ENCODE measurements around the gene LRRC36.
A peak's percentile ranks its signal among the peaks of the same experiment; 100 is the strongest.

The LRRC36 gene

GRCh38 chr16:67389911-67390815 is 63.5 kb downstream of the LRRC36 start:
- CTCF ChIA-PET, result interaction anchor here (1.2 to 1.8 kb wide), 4 partner anchors 9 to 130 kb away, joined by 4 to 8 read pairs (median 7); no protein-coding TSS in a partner anchor
- DNase-seq (ENCODE audit: low read depth, low spot score), result no peak
- TF ChIP-seq, protein P1, sequence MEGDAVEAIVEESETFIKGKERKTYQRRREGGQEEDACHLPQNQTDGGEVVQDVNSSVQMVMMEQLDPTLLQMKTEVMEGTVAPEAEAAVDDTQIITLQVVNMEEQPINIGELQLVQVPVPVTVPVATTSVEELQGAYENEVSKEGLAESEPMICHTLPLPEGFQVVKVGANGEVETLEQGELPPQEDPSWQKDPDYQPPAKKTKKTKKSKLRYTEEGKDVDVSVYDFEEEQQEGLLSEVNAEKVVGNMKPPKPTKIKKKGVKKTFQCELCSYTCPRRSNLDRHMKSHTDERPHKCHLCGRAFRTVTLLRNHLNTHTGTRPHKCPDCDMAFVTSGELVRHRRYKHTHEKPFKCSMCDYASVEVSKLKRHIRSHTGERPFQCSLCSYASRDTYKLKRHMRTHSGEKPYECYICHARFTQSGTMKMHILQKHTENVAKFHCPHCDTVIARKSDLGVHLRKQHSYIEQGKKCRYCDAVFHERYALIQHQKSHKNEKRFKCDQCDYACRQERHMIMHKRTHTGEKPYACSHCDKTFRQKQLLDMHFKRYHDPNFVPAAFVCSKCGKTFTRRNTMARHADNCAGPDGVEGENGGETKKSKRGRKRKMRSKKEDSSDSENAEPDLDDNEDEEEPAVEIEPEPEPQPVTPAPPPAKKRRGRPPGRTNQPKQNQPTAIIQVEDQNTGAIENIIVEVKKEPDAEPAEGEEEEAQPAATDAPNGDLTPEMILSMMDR (IDR thresholded peaks at IDR 0.05; ENCODE audit: insufficient read depth, low read length, missing control alignments), result no peak
- H3K4me3 ChIP-seq (ENCODE audit: low read depth, low read length), result no peak overlapping the region
- POLR2A ChIA-PET, result no interaction called here

- CTCF ChIA-PET, result interaction anchor here (1.3 to 1.8 kb wide), 3 partner anchors 9 to 130 kb away, joined by 6 to 8 read pairs (median 7); no protein-coding TSS in a partner anchor
- no peak for DNase-seq (ENCODE audit: low read depth, low spot score)
- POLR2A ChIA-PET, result no interaction called here
- no peak overlapping the region for H3K4me3 ChIP-seq (ENCODE audit: low read depth, low read length)
- TF ChIP-seq, protein P1 (IDR thresholded peaks at IDR 0.05; ENCODE audit: insufficient read depth, low read length, missing control alignments), result no peak
Observed at GRCh38 chr16:67390816-67391423, 64.3 kb downstream of the LRRC36 start.

DNA sequence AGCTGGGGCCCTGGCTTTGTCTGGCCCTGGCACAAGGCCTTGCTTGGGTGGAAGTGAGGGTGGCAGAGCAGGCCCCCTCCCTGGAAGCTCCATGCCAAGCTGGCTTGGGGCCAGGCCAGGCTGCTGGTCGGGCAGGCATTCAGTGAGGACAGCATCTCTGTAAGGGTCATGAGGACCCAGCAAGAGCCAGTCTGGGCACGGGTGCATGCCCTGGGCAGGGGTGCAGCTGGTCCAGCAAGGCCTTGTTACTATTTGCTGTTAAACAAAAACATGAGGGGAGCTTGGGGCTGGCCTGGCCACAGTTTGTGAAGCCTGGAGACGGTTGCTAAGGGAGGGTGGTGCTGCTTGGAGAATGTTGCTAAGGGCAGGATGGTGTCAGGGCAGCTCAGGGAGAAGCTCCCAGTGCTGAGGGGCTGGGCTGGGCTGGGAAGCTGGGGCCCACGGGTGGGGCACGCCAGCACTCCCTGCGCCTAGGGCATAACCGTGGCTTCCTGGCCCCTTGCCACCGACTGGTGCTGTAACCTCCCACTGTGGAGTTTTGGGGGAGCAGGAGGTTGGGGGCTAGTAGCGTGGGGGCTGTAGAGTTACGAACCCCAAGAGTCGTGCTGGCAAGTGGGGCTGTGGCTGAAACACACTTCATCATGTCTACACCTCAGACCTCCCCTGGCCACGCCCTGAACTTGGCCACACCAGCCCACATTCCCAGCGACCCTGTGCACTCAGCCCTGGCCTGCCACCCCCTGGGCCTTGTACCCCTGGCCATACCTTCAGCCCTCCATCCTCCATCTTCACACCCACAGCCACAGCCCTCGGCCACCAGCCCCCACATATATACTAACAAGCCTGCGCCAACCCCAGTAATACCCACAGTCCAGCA is 65.0 kb downstream of the LRRC36 start:
- POLR2A ChIA-PET, result no interaction called here
- no peak for DNase-seq (ENCODE audit: low read depth, low spot score)
- CTCF ChIA-PET, result interaction anchor here (1.0 to 1.8 kb wide), 7 partner anchors 9 to 131 kb away, joined by 3 to 8 read pairs (median 3); no protein-coding TSS in a partner anchor

GRCh38 chr16:67392301-67393059 is 65.9 kb downstream of the LRRC36 start:
- DNase-seq (ENCODE audit: low read depth, low spot score), result no peak
- TF ChIP-seq, protein P1 (IDR thresholded peaks at IDR 0.05; ENCODE audit: insufficient read depth, low read length, missing control alignments), result no peak
- POLR2A ChIA-PET, result no interaction called here
- no peak overlapping the region; the same call in 1 of the 2 replicates for H3K4me3 ChIP-seq (ENCODE audit: low read depth, low read length)
- CTCF ChIA-PET, result interaction anchor here (0.6 to 1.8 kb wide), 14 partner anchors 8 to 131 kb away, joined by 3 to 10 read pairs (median 3); partner anchors contain the start of gene ZDHHC1

More for the DNA sequence above, 65.0 kb downstream of the LRRC36 start:
- H3K4me3 ChIP-seq (ENCODE audit: low read depth, low read length), result no peak overlapping the region
- TF ChIP-seq, protein P1 (IDR thresholded peaks at IDR 0.05; ENCODE audit: insufficient read depth, low read length, missing control alignments), result no peak

DNA sequence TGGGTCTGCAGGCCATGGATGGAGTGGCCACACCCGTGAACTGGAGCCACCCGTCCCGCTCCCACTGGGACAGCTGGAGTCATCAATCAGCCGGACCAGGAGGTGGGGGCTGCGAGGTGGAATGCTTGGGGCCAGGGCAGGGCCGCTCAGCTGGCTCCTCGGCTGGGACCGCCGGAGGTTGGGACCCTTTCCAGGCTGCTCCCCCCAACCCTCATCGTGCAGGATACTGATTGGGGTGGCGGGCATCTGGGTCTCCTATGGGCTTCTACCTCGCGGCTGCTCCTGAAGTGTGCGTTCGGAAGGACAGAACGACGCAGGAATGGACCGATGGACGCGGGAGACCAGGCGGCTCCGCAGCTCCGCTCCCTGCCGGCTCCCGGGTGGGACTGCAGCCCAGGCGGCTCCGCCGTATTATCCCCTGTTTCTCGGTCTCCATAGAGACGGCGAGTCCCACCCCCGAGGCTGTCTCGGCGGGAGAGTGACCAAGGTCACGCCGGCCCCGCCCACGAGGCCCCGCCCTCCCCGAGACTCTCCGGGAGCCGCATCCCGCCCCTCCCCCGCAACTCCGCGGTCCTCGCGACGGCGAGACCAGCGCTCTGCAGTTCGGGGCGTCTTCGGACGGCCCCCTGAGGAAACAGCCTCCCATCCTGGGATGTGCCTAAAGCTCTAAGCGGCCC is 66.6 kb downstream of the LRRC36 start, which contains the start of gene TPPP3:
TPPP3 (minus strand) TSS at position 388 of the 677 bp plus-strand sequence. CDS start 2,387 bp downstream, outside the sequence.
- ChIA-PET POLR2A (no interaction called here), CTCF (interaction anchor here (0.6 to 1.8 kb wide), 22 partner anchors 8 to 415 kb away, joined by 3 to 11 read pairs (median 3); partner anchors contain the start of gene ZDHHC1)
- peak within 1 kb of the TSS; percentile 42 for H3K4me3 ChIP-seq (ENCODE audit: low read depth, low read length)
- TF ChIP-seq, protein P1 (IDR thresholded peaks at IDR 0.05; ENCODE audit: insufficient read depth, low read length, missing control alignments), result peak; percentile 72
- DNase-seq (ENCODE audit: low read depth, low spot score), result no peak
